Endodermal cell (in vitro differentiated cells): ENCODE data around the gene RPS6KA2. TPM values are rescaled to one million over a fixed set of nuclear protein-coding genes. Genes with fewer than 3 reads are reported as not detected.
A peak's percentile ranks its signal among the peaks of the same experiment; 100 is the strongest.

Experiments used
- DNase-seq: peaks from one replicate; pipeline ENCODE4 v3.0.0-alpha.2; 2017
- H3K27ac ChIP-seq: 2 replicates; pipeline ENCODE4 v1.5.1; 2013; ENCODE audit warnings: mild to moderate bottlenecking, low read depth, low read length, moderate library complexity
- H3K27me3 ChIP-seq: 2 replicates; pipeline ENCODE4 v1.6.1; 2013; ENCODE audit warnings: mild to moderate bottlenecking, low read length, moderate library complexity; ENCODE audit not compliant: insufficient read depth, control insufficient read depth, poor library complexity, severe bottlenecking
- H3K36me3 ChIP-seq: 2 replicates; pipeline ENCODE4 v1.7.0; 2013; ENCODE audit warnings: mild to moderate bottlenecking, low read length, moderate library complexity; ENCODE audit not compliant: control insufficient read depth, insufficient read depth
- H3K4me1 ChIP-seq: one replicate; pipeline ENCODE4 v1.7.0; 2013; ENCODE audit warnings: low read length; ENCODE audit not compliant: control insufficient read depth, insufficient read depth
- H3K4me3 ChIP-seq: 2 replicates; pipeline ENCODE4 v1.5.1; 2013; ENCODE audit warnings: mild to moderate bottlenecking, low read length, moderate library complexity
- H3K9ac ChIP-seq: 2 replicates; pipeline ENCODE4 v1.6.1; 2013; ENCODE audit warnings: mild to moderate bottlenecking, low read length, moderate library complexity; ENCODE audit not compliant: poor library complexity, severe bottlenecking; ENCODE audit errors: extremely low read depth
- H3K9me3 ChIP-seq: 2 replicates; pipeline ENCODE4 v1.6.1; 2013; ENCODE audit warnings: mild to moderate bottlenecking, low read length, moderate library complexity; ENCODE audit not compliant: control insufficient read depth
- H3K27ac Mint-ChIP-seq: 2 replicates; pipeline ENCODE4 v1.8.0; 2020; ENCODE audit warnings: mixed read lengths
- H3K27me3 Mint-ChIP-seq: 2 replicates; pipeline ENCODE4 v1.8.0; 2021; ENCODE audit warnings: mild to moderate bottlenecking, mixed read lengths; ENCODE audit not compliant: insufficient read depth
- H3K36me3 Mint-ChIP-seq: 2 replicates; pipeline ENCODE4 v1.8.0; 2020; ENCODE audit warnings: low read depth, mixed read lengths
- H3K4me1 Mint-ChIP-seq: 2 replicates; pipeline ENCODE4 v1.8.0; 2020; ENCODE audit warnings: mixed read lengths
- H3K4me3 Mint-ChIP-seq: 2 replicates; pipeline ENCODE4 v1.8.0; 2020; ENCODE audit warnings: mild to moderate bottlenecking, moderate library complexity, mixed read lengths
- H3K9me3 Mint-ChIP-seq: 2 replicates; pipeline ENCODE4 v1.8.0; 2020; ENCODE audit warnings: mild to moderate bottlenecking, mixed read lengths
- CTCF ChIP-seq: fragments of 200-600 bp; sonication (generic); conservative IDR thresholded peaks from 2 replicates; pipeline ENCODE4 v1.5.0; 2021; ENCODE audit warnings: antibody characterized with exemption, mild to moderate bottlenecking
- WGBS, 2 experiments: methylation state at CpG; one replicate each; pipeline versions ENCODE4 v1.1.5 to v1.1.7; 2013; ENCODE audit warnings: missing lambda C conversion rate in 2 of 2, mixed read lengths in 1 of 2; ENCODE audit not compliant: insufficient coverage in 1 of 2, insufficient read length in 1 of 2; 5-methylcytosine and 5-hydroxymethylcytosine counted together
- total RNA-seq, 2 donors: library from RNA; stranded (reverse); fragmentation: NEBNext Ultra II Directional in 1 of 2; extraction: Animal tissue kit (Norgen Biotek cat#: 25700) in 1 of 2; gene quantifications; 2 replicates in 1 of 2; 3 replicates in 1 of 2; pipeline ENCODE4 v1.2.1, GENCODE V29; 2021

The RPS6KA2 gene
- total RNA-seq, 2 donors from 2014 or later, result 17.9 to 23.9 TPM

GRCh38 chr6:166627875-166628801 lies 1.1 kb upstream of the RPS6KA2 start:
- peak overlapping the region; percentile 86 for H3K4me3 ChIP-seq
- H3K9me3 Mint-ChIP-seq, result no peaks in the 10 kb centered on the region
- peak; percentile 86 for DNase-seq
- WGBS, 2 experiments, result 3 to 4% methylated on average over 20 to 61 of the region's 61 CpGs
- H3K27ac Mint-ChIP-seq, result peak overlapping the region; percentile 98
- H3K27me3 Mint-ChIP-seq, result peaks cover 41% of the 10 kb centered on the region
- H3K4me3 Mint-ChIP-seq, result peak overlapping the region; percentile 78
- peaks cover 9% of the 10 kb centered on the region for H3K4me1 Mint-ChIP-seq
- TF ChIP-seq CTCF, result no peak
- no peaks in the 10 kb centered on the region for H3K4me1 ChIP-seq
- peak overlapping the region; percentile 99 for H3K27ac ChIP-seq
- H3K9me3 ChIP-seq, result no peaks in the 10 kb centered on the region
- peaks cover 40% of the 10 kb centered on the region for H3K27me3 ChIP-seq
- peak overlapping the region; percentile 73 for H3K9ac ChIP-seq
- H3K36me3 Mint-ChIP-seq, result no peaks in the 10 kb centered on the region
- no peaks in the 10 kb centered on the region for H3K36me3 ChIP-seq

GRCh38 chr6:166626177-166627032 lies 646 bp downstream of the RPS6KA2 start:
- H3K9me3 ChIP-seq, result no peaks in the 10 kb centered on the region
- Mint-ChIP-seq H3K4me3 (peak overlapping the region; percentile 78), H3K27ac (peak overlapping the region; percentile 76), H3K9me3 (no peaks in the 10 kb centered on the region), H3K36me3 (no peaks in the 10 kb centered on the region), H3K4me1 (peaks cover 13% of the 10 kb centered on the region), H3K27me3 (peaks cover 41% of the 10 kb centered on the region)
- H3K9ac ChIP-seq, result peak overlapping the region; percentile 54
- H3K4me1 ChIP-seq, result no peaks in the 10 kb centered on the region
- peaks cover 40% of the 10 kb centered on the region for H3K27me3 ChIP-seq
- H3K4me3 ChIP-seq, result peak overlapping the region; percentile 83
- WGBS, 2 experiments, result 4% methylated on average over 37 to 66 of the region's 66 CpGs
- H3K36me3 ChIP-seq, result no peaks in the 10 kb centered on the region
- TF ChIP-seq CTCF, result no peak
- peak; percentile 75 for DNase-seq
- peak overlapping the region; percentile 47 for H3K27ac ChIP-seq

GRCh38 chr6:166625356-166625755 lies 1.7 kb downstream of the RPS6KA2 start:
- Histone ChIP-seq H3K36me3 (no peaks in the 10 kb centered on the region), H3K9ac (no peak overlapping the region), H3K27me3 (peaks cover 30% of the 10 kb centered on the region), H3K27ac (no peak overlapping the region), H3K4me3 (peak overlapping the region; percentile 83), H3K4me1 (no peaks in the 10 kb centered on the region), H3K9me3 (no peaks in the 10 kb centered on the region)
- no peak for TF ChIP-seq CTCF
- Mint-ChIP-seq H3K9me3 (no peaks in the 10 kb centered on the region), H3K27ac (no peak overlapping the region), H3K36me3 (no peaks in the 10 kb centered on the region), H3K4me3 (peak overlapping the region; percentile 78), H3K27me3 (peaks cover 34% of the 10 kb centered on the region), H3K4me1 (peaks cover 16% of the 10 kb centered on the region)
- DNase-seq, result no peak
- WGBS, 2 experiments, result 86 to 90% methylated on average over 2 to 5 of the region's 5 CpGs
